NCI-H69 (cell line): ENCODE data around the gene YWHAH.

ENCODE experiments used
- DNase-seq: peaks from one replicate; lab custom pipeline; 2025; lab: John Stamatoyannopoulos, UW

Gene YWHAH

GRCh38 chr22:31943978-31944699, at the start of gene YWHAH:
Gene YWHAH (plus strand): TSS chr22:31944535. CDS start chr22:31944734, 199 bp downstream.
- DNase-seq, result peak; percentile 97

DNA sequence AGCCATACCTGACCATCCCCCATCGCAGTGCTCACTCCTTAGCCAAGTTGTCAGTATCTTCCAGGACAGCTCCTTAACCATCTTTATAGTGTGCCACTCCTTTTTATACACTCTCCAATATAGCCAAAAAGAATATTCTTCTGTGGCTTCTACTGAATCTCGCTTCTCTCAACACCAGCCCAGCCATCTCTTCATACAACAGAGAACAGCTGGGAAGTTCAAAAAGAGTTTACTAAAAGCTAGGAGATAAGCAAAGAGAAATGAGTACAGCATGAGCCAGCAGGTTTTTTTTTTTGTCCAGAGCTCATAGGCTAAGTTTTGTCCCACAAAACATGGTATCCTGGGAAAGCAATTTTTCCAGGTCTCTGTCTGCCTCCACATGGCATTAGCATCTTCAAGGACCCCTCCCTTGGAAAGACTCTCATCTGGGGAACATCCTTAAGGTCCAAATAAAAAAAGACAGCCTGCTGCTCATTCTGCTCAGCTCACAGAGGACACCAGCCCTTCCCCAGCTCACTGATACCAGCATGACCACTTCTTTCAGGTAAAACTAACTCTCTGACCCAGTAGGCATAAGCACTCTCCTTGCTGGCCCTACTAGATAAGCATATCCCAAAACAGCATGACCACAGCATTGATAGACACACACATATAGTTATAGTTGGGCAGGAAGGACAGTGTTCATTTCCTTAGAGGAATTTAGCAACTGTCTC, 48.8 kb upstream of the YWHAH start:
- DNase-seq, result no peak

DNA sequence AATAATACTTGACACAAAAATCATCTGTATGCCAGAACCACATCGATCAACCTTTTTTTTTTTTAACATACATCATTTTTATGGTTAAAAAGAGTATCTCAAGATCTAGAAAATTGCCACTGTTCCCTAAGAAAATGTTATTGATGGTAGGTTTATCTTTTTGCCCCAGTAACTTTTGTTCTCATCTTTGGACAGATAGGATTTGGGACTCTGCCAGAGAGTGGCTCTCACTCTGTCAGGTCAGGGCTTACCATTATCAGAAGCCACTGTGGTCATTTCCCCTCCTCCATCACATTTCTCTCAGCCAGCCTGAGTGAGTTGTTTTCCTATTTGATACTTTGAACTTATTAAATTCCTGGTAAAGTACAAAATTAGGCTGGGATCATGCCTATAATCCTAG, 47.9 kb upstream of the YWHAH start:
- DNase-seq, result no peak

DNA sequence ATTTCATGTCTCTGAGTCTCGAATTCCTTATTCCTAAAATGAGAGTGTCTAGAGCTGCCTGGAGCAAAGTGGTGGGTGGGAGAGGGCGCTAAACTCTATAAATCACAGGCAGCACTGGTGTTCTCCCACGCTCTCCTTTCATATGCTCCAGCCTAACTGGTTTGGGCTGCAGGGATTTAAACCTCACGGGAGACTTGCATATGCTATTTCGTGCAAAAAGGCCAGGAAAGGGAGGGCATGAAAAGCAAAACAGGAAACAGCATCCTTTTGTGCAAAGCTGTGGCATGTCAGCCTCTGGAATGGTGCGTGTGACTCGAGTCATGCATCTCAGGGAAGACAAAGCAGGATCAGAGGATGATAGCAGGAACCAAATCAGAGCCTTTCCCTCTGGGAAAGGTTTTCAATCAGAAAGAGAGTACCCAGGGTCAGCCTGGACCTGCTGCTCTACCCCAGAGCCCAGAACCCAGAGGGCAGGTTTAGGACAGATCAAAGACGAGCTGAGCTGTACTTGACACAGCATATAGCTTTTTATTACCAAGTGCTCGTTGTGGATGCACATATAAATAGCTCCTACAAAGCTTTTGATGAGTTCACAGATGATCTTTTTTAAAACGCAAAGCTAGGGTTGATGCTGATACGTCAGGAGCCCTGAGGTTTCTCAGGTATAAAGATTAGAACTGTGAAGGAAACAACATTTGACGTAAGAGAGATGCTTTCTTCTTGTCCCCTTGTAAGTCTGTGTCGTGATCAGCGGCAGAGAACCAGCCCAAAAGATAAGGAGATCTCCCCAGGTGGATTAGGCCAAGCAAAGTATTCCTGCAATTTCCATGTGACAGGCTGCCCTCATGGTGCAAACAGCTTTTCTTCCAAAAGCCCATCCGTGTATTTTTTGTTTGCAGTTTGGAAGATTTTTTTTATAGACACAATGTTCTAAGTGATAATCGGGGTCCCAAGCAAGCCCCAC, 46.2 kb upstream of the YWHAH start:
- DNase-seq, result peak; percentile 13

- no peak for DNase-seq
Observed at GRCh38 chr22:31898926-31899325, 45.4 kb upstream of the YWHAH start.

DNA sequence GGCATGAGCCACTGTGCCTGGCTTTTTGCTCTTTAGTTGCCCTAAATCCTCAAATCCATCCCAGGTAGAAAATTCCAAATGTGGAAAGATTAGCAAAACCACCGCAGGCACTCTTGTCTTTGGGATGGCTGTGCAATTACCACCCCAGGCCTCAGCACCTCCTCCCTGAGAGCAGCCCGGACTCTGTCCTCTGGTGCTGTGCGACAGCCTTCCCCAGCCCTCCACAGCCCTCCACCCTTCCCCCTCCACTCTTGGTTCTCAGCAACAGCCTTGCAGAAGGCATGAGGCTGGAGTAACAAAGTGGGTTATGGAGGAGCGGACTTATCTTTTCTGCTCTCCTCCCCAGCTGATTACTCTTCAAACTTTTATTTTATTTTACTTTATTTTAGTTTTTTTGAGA, 44.7 kb upstream of the YWHAH start:
- no peak for DNase-seq

DNA sequence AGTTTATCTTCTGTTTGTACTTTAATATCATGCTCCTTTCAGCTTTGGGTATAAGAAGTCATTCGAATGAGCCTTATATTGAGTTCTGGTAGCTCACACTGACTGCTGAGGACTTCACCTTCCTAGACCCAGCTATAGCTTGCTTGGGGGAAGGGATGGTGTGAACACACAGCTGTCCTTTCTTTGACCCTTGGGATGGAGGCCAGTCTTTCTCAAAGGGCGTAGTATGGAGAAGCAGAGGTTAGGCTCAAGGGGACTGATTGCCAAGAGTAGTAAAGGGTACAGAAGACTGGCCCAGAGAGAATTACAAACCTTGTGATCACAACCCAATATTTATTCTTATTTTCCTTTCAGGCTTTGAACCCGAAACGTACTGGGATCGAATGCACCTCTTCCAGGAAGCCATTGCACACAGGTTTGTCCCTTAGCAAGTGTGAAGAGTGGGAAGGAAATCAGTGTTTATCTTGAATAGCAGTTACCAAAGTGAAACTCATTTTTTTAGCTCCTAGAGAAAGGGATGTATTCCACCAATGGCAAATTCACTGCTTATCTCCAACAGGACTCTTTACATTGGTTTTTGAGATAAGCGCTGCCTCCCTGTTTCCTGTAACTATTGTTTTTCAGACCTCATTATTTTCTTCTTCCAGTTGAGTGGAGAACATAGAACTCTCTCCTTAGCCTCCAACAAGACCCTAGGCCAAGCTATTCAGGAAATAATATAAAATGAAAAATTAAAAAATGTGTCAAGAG, 42.8 kb upstream of the YWHAH start:
- no peak for DNase-seq

DNA sequence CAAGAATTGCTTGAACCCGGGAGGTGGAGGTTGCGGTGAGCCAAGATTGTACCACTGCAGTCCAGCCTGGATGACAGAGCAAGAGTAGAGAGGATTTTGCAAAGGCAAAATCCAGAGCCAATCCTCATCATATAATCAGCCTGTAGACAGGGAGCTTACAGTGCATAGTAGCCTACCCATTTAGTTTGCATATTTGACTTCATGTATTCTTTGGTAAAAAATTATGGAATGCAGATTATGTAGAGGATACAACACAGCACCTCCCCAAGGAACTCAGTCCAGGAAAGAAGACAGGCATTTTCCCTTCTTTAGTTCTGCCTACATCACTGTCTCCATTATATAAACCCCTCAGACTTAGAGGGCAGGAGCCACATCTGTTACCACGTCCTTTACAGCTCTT, 39.7 kb upstream of the YWHAH start:
- DNase-seq, result no peak

DNA sequence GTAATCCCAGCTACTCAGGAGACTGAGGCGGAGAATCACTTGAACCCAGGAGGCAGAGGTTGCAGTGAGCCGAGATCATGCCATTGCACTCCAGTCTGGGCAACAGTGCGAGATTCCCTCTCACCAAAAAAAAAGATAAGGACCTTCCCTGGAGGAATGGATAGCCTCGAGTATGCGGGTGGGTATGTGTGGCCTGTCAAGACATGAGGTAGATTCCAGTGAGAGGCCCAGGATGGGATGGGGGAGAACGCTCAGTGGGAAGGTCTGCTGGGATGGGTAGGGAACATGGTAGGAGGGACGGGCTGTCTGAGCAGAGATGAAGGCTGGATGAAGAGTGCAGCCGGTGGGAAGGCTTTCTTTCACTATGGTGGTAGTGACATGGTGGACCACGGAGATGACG, 39.0 kb upstream of the YWHAH start:
- DNase-seq, result no peak

GRCh38 chr22:31906086-31906485, 38.2 kb upstream of the YWHAH start:
- DNase-seq, result no peak

- DNase-seq, result no peak
Observed at GRCh38 chr22:31906569-31906968, 37.8 kb upstream of the YWHAH start.

DNA sequence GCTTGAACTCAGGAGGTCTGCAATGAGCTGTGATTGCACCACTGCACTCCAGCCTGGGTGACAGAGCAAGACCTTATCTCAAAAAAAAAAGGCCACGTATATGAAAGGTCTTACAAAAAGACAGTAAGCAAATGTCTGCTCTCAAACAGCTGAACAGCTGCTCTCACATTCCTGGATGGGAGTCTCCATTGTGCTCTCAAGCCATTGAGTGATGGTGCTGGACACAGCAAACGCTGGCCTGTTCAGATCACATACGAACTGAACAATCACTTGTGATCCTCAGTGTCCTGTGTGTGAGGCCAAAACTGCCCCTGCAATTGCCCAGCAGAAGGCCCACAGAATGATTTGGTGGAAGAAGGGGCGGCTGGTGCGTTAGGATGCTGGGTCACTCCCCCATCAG, 34.4 kb upstream of the YWHAH start:
- DNase-seq, result no peak

DNA sequence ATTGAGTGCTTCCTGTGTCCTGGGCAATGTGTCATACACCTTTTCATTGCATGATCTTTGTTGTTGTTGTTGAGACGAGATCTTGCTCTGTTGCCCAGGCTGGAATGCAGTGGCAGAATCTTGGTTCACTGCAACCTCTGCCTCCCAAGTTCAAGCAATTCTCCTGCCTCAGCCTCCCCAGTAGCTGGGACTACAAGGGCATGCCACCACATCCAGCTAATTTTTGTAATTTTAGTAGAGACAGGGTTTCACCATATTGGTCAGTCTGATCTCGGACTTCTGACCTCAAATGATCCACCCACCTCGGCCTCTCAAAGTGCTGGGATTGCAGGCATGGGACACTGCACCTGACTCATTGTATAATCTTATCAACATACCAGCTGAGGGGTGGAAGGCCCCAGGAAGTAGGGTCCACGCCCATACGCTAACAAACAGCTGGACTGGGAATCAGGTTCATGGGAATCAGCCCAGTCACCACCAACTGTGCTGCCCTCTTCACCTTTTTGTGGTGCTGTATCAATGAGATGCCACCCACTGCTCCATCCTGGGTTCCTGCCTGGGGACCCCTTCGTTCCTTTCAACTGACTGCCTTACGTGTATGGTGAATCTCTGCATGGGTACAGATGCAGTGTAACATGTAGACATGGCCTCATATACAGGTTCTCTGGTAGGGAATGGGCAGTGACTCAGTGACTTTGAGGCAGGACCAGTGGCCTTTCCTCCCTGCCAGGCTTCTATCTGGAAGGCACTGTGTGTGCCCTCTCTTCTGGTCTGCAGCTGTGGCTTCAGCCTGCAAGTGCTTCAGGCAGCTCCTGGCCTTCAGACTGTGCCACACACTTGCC, 32.5 kb upstream of the YWHAH start:
- DNase-seq, result no peak

DNA sequence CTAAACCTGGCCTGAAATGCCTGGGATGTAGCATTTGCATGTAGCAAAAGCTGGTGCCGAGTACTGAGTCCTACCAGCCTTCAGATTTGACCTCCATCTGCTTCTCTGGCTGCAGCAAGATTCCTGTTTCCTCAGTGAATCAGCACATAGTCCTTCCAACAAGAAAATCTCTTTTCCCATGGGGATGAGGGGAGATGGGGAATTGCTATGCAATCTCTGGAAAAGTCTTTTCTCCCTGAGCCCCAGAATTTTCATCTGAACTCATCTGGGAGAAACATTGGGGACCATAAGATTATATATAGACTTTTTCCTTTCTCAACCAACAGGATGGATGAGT, 32.0 kb upstream of the YWHAH start:
- DNase-seq, result no peak

- DNase-seq, result no peak
Observed at GRCh38 chr22:31915586-31915985, 28.7 kb upstream of the YWHAH start.

DNA sequence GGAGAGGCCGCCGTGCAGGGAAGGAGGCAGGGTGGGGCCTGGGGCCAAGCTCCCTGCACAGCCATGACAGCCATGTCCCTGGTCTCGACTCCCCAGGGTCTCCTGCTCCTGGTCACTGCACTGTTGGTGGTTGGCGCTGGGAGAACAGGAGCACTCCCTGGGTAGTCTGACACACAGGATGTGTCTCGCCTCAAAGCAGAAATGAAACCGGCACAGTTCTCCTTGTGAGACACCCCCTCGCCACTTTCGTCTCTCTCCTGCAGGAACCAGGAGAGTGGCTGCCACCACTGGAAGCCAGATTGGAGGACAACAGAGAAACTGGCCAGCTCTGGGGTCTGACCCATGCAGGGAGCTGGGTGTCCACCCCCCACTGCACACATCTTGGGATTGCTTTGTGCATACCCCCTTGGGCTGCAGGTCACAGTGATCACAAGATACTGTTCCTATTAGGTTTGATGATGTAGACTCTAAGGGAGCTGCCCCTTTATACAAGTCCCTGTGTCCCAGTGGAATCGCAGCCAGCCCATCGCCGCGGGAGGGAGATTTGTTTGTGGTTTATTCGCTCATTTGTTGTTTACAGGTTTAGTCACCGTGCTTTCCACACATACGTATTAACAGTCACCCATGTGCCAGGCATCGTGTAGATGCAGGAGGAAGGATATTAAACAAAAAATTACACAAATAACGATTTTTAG, 27.0 kb upstream of the YWHAH start:
- DNase-seq, result no peak

GRCh38 chr22:31919730-31920129, 24.6 kb upstream of the YWHAH start:
- DNase-seq, result no peak

GRCh38 chr22:31920306-31920705, 24.0 kb upstream of the YWHAH start:
- DNase-seq, result no peak

- DNase-seq, result no peak
Observed at GRCh38 chr22:31921106-31921505, 23.2 kb upstream of the YWHAH start.

GRCh38 chr22:31922534-31922933, 21.8 kb upstream of the YWHAH start:
- DNase-seq, result no peak
